HK-2 (cell line): Measurements from ENCODE around the gene PLXDC2.

Experiments
- DNase-seq: peaks from one replicate; pipeline ENCODE4 v3.0.0-alpha.2; 2018; ENCODE audit not compliant: unreplicated experiment

Gene PLXDC2

GRCh38 chr10:19815731-19816410 is 361 bp upstream of the PLXDC2 start:
- DNase-seq = peak; percentile 48

GRCh38 chr10:19817231-19817933 is 1.1 kb downstream of the PLXDC2 start:
- peak; percentile 7 for DNase-seq

GRCh38 chr10:19818876-19819275 is 2.6 kb downstream of the PLXDC2 start:
- no peak for DNase-seq

GRCh38 chr10:19819419-19820033 is 3.3 kb downstream of the PLXDC2 start:
- DNase-seq = no peak

- DNase-seq = no peak
These were observed 8.4 kb downstream of the PLXDC2 start for GRCh38 chr10:19824381-19825342.

GRCh38 chr10:19825700-19826099 is 9.5 kb downstream of the PLXDC2 start:
- no peak for DNase-seq

GRCh38 chr10:19826712-19827111 is 10.5 kb downstream of the PLXDC2 start:
- DNase-seq = no peak

- no peak for DNase-seq
These were observed 12.2 kb downstream of the PLXDC2 start for GRCh38 chr10:19828278-19829049.

GRCh38 chr10:19832699-19833098 is 16.5 kb downstream of the PLXDC2 start:
- DNase-seq = no peak

GRCh38 chr10:19833170-19833824 is 17.1 kb downstream of the PLXDC2 start:
- no peak for DNase-seq

GRCh38 chr10:19835952-19836351 is 19.7 kb downstream of the PLXDC2 start:
- no peak for DNase-seq

- no peak for DNase-seq
These were observed 22.9 kb downstream of the PLXDC2 start for GRCh38 chr10:19839090-19839489.

GRCh38 chr10:19839552-19839951 is 23.3 kb downstream of the PLXDC2 start:
- no peak for DNase-seq

- no peak for DNase-seq
These were observed 24.5 kb downstream of the PLXDC2 start for GRCh38 chr10:19840776-19841175.

GRCh38 chr10:19843487-19843886 is 27.3 kb downstream of the PLXDC2 start:
- DNase-seq = no peak

- DNase-seq = no peak
These were observed 29.5 kb downstream of the PLXDC2 start for GRCh38 chr10:19845503-19846368.

- DNase-seq = peak; percentile 27
These were observed 31.1 kb downstream of the PLXDC2 start for GRCh38 chr10:19847321-19847720.

GRCh38 chr10:19848226-19848985 is 32.2 kb downstream of the PLXDC2 start:
- no peak for DNase-seq

- no peak for DNase-seq
These were observed 37.6 kb downstream of the PLXDC2 start for GRCh38 chr10:19853831-19854230.
